HG02852 (cell line): ENCODE measurements around the gene ANKRD11.
"Not testable (repeated sequence)": the region's sequence is repeated elsewhere in the genome, so short reads cannot be mapped to it uniquely, and the experiment has no call there.

Source experiments
- ATAC-seq: cut with Tn5 transposase; IDR thresholded peaks from one replicate; pipeline ENCODE4 v1.9.1; 2021; ENCODE audit warnings: mild to moderate bottlenecking, moderate library complexity; ENCODE audit not compliant: unreplicated experiment

ANKRD11 gene

GRCh38 chr16:89482150-89482816 lies 8.1 kb downstream of the ANKRD11 start:
- ATAC-seq: no peak

GRCh38 chr16:89481356-89481955 lies 8.9 kb downstream of the ANKRD11 start:
- no peak for ATAC-seq

GRCh38 chr16:89478576-89479221 lies 11.7 kb downstream of the ANKRD11 start:
- ATAC-seq: no peak

- ATAC-seq: peak; percentile 61
Measured at GRCh38 chr16:89476811-89477261, 13.5 kb downstream of the ANKRD11 start.

- peak; percentile 22 for ATAC-seq
Measured at GRCh38 chr16:89476379-89476778, 14.0 kb downstream of the ANKRD11 start.

GRCh38 chr16:89475144-89475543 lies 15.2 kb downstream of the ANKRD11 start:
- ATAC-seq: no peak

- no peak for ATAC-seq
Measured at GRCh38 chr16:89473791-89474414, 16.5 kb downstream of the ANKRD11 start.

- ATAC-seq: no peak
Measured at GRCh38 chr16:89473136-89473712, 17.1 kb downstream of the ANKRD11 start.

GRCh38 chr16:89472711-89473075 lies 17.7 kb downstream of the ANKRD11 start:
- no peak for ATAC-seq

GRCh38 chr16:89467382-89467781 lies 23.0 kb downstream of the ANKRD11 start:
- ATAC-seq: no peak

GRCh38 chr16:89466920-89467319 lies 23.4 kb downstream of the ANKRD11 start:
- ATAC-seq: no peak

GRCh38 chr16:89463312-89463711 lies 27.0 kb downstream of the ANKRD11 start:
- not testable (repeated sequence) for ATAC-seq

GRCh38 chr16:89462639-89463038 lies 27.7 kb downstream of the ANKRD11 start:
- ATAC-seq: not testable (repeated sequence)

GRCh38 chr16:89461890-89462289 lies 28.5 kb downstream of the ANKRD11 start:
- ATAC-seq: not testable (repeated sequence)

- no peak for ATAC-seq
Measured at GRCh38 chr16:89460556-89460955, 29.8 kb downstream of the ANKRD11 start.

- no peak for ATAC-seq
Measured at GRCh38 chr16:89458967-89459366, 31.4 kb downstream of the ANKRD11 start.

GRCh38 chr16:89458551-89458950 lies 31.8 kb downstream of the ANKRD11 start:
- no peak for ATAC-seq

- no peak for ATAC-seq
Measured at GRCh38 chr16:89456419-89456959, 33.9 kb downstream of the ANKRD11 start.

GRCh38 chr16:89455692-89456091 lies 34.7 kb downstream of the ANKRD11 start:
- ATAC-seq: no peak

GRCh38 chr16:89455178-89455577 lies 35.2 kb downstream of the ANKRD11 start:
- ATAC-seq: no peak
